ENCODE results near the gene CCL23.

DNA sequence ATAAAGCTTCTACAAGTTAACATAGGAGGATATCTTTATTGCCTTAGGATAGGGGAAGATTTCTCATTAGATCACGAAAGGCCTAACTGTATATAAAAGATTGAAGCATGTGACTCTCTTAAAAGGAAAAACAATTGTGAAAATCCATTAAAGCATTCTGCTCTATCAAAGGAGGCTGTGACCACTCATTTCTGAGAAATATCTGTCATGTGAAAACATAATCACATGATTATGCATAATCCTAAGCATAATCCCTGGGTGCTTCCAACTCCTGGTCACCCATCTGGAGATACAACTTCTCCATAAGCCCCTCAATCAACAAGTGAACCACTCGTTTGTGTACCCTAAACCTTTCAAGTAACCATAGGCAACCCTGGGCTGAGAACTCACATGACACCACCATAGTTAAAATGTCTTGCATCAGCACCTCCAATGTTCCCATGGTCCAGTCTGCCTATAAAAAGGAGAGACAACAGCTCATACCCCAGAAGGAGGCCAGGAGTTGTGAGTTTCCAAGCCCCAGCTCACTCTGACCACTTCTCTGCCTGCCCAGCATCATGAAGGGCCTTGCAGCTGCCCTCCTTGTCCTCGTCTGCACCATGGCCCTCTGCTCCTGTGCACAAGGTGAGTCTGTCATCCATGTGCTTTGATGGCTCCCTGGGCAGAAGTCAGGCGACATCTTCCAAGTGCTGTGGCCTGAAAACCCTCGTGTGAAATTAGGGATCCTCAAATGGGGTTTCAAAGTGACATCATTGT lies 46.2 kb upstream of the CCL23 start, which contains the start of gene CCL18:
- no peak for TF ChIP-seq POLR2A (IDR thresholded peaks at IDR 0.05)
- TF ChIP-seq, protein P1, sequence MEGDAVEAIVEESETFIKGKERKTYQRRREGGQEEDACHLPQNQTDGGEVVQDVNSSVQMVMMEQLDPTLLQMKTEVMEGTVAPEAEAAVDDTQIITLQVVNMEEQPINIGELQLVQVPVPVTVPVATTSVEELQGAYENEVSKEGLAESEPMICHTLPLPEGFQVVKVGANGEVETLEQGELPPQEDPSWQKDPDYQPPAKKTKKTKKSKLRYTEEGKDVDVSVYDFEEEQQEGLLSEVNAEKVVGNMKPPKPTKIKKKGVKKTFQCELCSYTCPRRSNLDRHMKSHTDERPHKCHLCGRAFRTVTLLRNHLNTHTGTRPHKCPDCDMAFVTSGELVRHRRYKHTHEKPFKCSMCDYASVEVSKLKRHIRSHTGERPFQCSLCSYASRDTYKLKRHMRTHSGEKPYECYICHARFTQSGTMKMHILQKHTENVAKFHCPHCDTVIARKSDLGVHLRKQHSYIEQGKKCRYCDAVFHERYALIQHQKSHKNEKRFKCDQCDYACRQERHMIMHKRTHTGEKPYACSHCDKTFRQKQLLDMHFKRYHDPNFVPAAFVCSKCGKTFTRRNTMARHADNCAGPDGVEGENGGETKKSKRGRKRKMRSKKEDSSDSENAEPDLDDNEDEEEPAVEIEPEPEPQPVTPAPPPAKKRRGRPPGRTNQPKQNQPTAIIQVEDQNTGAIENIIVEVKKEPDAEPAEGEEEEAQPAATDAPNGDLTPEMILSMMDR (IDR thresholded peaks at IDR 0.05): no peak
